CD4-positive, CD25-positive, alpha-beta regulatory T cell (primary cell): ENCODE measurements around the gene TUBB4B. TPM values are rescaled to one million over a fixed set of nuclear protein-coding genes. Genes with fewer than 3 reads are reported as not detected.

Experiments
- ATAC-seq, 2 donors: fragments of 150-1000 bp; cut with Tn5 transposase; one replicate each; pipeline ENCODE4 v1.10.0; 2021; ENCODE audit warnings: low read depth in 2 of 2, moderate number of reproducible peaks in 2 of 2, moderate library complexity in 1 of 2
- DNase-seq, 3 donors: peaks; one replicate each; pipeline versions ENCODE4 v3.0.0 to v3.0.0-alpha.2; 2012 to 2022; ENCODE audit warnings: mixed read lengths in 1 of 3
- H3K27ac ChIP-seq: one replicate; pipeline ENCODE4 v1.7.0; 2013; ENCODE audit warnings: mild to moderate bottlenecking, low read length; ENCODE audit not compliant: insufficient read depth, poor library complexity, severe bottlenecking
- H3K27me3 ChIP-seq: one replicate; pipeline ENCODE4 v1.7.0; 2013; ENCODE audit warnings: low read length; ENCODE audit not compliant: control insufficient read depth, insufficient read depth
- H3K36me3 ChIP-seq: one replicate; pipeline ENCODE4 v1.7.0; 2013; ENCODE audit warnings: mild to moderate bottlenecking, low read length, moderate library complexity; ENCODE audit not compliant: control insufficient read depth, insufficient read depth
- H3K4me1 ChIP-seq: 2 replicates; pipeline ENCODE4 v1.7.0; 2013; ENCODE audit warnings: mild to moderate bottlenecking, low read length; ENCODE audit not compliant: insufficient read depth, control insufficient read depth, poor library complexity, severe bottlenecking
- H3K4me3 ChIP-seq: one replicate; pipeline ENCODE4 v1.7.0; 2013; ENCODE audit warnings: low read depth, mild to moderate bottlenecking, low read length, moderate library complexity
- H3K9me3 ChIP-seq, 2 experiments: 1 replicate in 1 of 2; 2 replicates in 1 of 2; pipeline ENCODE4 v1.7.0; 2013; ENCODE audit warnings: low read length in 2 of 2, mild to moderate bottlenecking in 1 of 2, moderate library complexity in 1 of 2; ENCODE audit not compliant: control insufficient read depth in 2 of 2
- H3K27ac Mint-ChIP-seq, 3 donors: one replicate each; pipeline ENCODE4 v1.8.0; 2020 to 2022; ENCODE audit warnings: mild to moderate bottlenecking in 3 of 3, mixed read lengths in 3 of 3, moderate library complexity in 2 of 3
- H3K27me3 Mint-ChIP-seq: one replicate; pipeline ENCODE4 v1.8.0; 2022; ENCODE audit warnings: mild to moderate bottlenecking, mixed read lengths
- H3K36me3 Mint-ChIP-seq: one replicate; pipeline ENCODE4 v1.8.0; 2020; ENCODE audit warnings: mixed read lengths
- H3K4me1 Mint-ChIP-seq, 4 donors: one replicate each; pipeline ENCODE4 v1.8.0; 2020 to 2022; ENCODE audit warnings: mixed read lengths in 4 of 4, mild to moderate bottlenecking in 1 of 4
- H3K4me3 Mint-ChIP-seq, 4 donors: one replicate each; pipeline ENCODE4 v1.8.0; 2020 to 2022; ENCODE audit warnings: mild to moderate bottlenecking in 4 of 4, mixed read lengths in 4 of 4, moderate library complexity in 3 of 4
- H3K9me3 Mint-ChIP-seq, 7 donors: one replicate each; pipeline ENCODE4 v1.8.0; 2020 to 2022; ENCODE audit warnings: mixed read lengths in 7 of 7, mild to moderate bottlenecking in 3 of 7, moderate library complexity in 2 of 7
- polyA plus RNA-seq, 4 donors: library from polyadenylated mRNA; unstranded; fragments of 300-500 nt; fragmentation: Illumina TruSeq; gene quantifications; one replicate each; pipeline ENCODE4 v1.2.3, GENCODE V29; 2021
- total RNA-seq: library from RNA; stranded (reverse); gene quantifications from one replicate; pipeline ENCODE4 v1.2.3, GENCODE V29; 2022

TUBB4B gene
- total and polyA plus RNA-seq, 5 donors from 2014 or later, result 56.7 to 100 (median 72.9) TPM

GRCh38 chr9:137225699-137226331 lies 15.3 kb upstream of the TUBB4B start:
- Histone ChIP-seq H3K36me3 (no peaks in the 10 kb centered on the region), H3K4me1 (peaks cover 21% of the 10 kb centered on the region), H3K9me3 (no peaks in the 10 kb centered on the region), H3K4me3 (no peak overlapping the region), H3K27me3 (no peaks in the 10 kb centered on the region), H3K27ac (no peak overlapping the region)
- Mint-ChIP-seq H3K9me3 (no peaks in the 10 kb centered on the region), H3K27ac (peak overlapping the region in 1 of 3 donors; percentile 42), H3K27me3 (peaks cover 5% of the 10 kb centered on the region), H3K4me1 (peaks cover 0 to 13% (median 7%) of the 10 kb centered on the region in 4 donors), H3K36me3 (no peaks in the 10 kb centered on the region), H3K4me3 (peak overlapping the region in 1 of 4 donors; percentile 32)
- ATAC-seq, result no peak
- no peak for DNase-seq

- no peak overlapping the region for H3K27ac Mint-ChIP-seq
- Histone ChIP-seq H3K36me3 (no peaks in the 10 kb centered on the region), H3K4me3 (no peak overlapping the region), H3K4me1 (peaks cover 21% of the 10 kb centered on the region), H3K27ac (no peak overlapping the region), H3K9me3 (no peaks in the 10 kb centered on the region), H3K27me3 (no peaks in the 10 kb centered on the region)
- no peaks in the 10 kb centered on the region for H3K9me3 Mint-ChIP-seq
- H3K27me3 Mint-ChIP-seq, result peaks cover 5% of the 10 kb centered on the region
- peaks cover 0 to 13% (median 7%) of the 10 kb centered on the region in 4 donors for H3K4me1 Mint-ChIP-seq
- DNase-seq, result no peak
- H3K36me3 Mint-ChIP-seq, result no peaks in the 10 kb centered on the region
- H3K4me3 Mint-ChIP-seq, result peak overlapping the region in 1 of 4 donors; percentile 32
- ATAC-seq, result no peak
Measured at GRCh38 chr9:137226338-137227053, 14.6 kb upstream of the TUBB4B start.

GRCh38 chr9:137227054-137227852 lies 13.8 kb upstream of the TUBB4B start, which contains the start of gene RNF224:
Gene RNF224 (plus strand): TSS chr9:137227502. CDS start chr9:137228336, 834 bp downstream.
- Histone ChIP-seq H3K4me1 (peaks cover 20% of the 10 kb centered on the region), H3K27ac (no peak within 1 kb of the TSS), H3K4me3 (no peak within 1 kb of the TSS), H3K9me3 (no peaks in the 10 kb centered on the region), H3K27me3 (no peaks in the 10 kb centered on the region), H3K36me3 (no peaks in the 10 kb centered on the region)
- ATAC-seq, result peak in 1 of 2 donors; percentile 28
- Mint-ChIP-seq H3K4me3 (peak within 1 kb of the TSS in 1 of 4 donors; percentile 25), H3K4me1 (peaks cover 0 to 13% (median 7%) of the 10 kb centered on the region in 4 donors), H3K36me3 (no peaks in the 10 kb centered on the region), H3K27ac (peak within 1 kb of the TSS in 2 of 3 donors; percentile 23 to 96), H3K9me3 (no peaks in the 10 kb centered on the region), H3K27me3 (peaks cover 5% of the 10 kb centered on the region)
- peak; percentile 66 to 78 (median 77) for DNase-seq

DNA sequence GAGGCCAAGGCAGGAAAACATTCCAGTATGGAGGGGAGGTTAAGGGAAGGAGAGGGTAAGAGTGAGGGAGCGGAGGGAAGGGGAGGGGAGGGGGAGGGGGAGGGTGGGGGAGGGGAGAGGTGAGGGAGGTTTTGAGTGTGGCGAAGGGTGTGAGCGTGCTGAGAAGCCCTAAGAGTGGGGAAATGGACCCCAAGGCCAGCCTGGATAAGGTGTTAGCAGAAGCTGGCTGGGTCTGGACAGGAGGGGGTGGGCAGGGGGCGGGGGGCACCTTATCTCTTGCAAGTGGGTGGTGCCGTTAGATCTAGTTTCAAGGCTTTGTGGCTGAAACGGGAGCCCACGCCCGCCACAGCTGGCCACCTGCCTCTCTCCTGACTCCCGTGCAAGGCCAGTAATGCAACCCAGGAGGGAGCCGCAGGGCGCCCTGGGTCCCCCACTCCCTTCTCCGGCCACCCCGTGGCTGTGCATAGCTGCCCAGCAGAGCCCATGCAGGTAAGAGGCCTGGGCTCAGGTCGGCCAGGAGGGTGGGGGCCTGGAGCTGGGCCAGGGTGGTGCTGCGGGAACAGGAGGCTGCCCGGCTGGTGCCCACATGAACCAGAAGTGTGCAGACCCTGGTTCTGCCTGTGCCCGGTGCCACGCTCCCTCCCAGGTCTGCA lies 13.1 kb upstream of the TUBB4B start:
- peaks cover 5% of the 10 kb centered on the region for H3K27me3 Mint-ChIP-seq
- no peak for ATAC-seq
- H3K27me3 ChIP-seq, result no peaks in the 10 kb centered on the region
- peaks cover 12% of the 10 kb centered on the region for H3K4me1 ChIP-seq
- no peak overlapping the region for H3K4me3 Mint-ChIP-seq
- H3K27ac ChIP-seq, result no peak overlapping the region
- peaks cover 0 to 12% (median 6%) of the 10 kb centered on the region in 4 donors for H3K4me1 Mint-ChIP-seq
- H3K9me3 ChIP-seq, result no peaks in the 10 kb centered on the region
- no peak overlapping the region for H3K4me3 ChIP-seq
- no peaks in the 10 kb centered on the region for H3K36me3 Mint-ChIP-seq
- no peaks in the 10 kb centered on the region for H3K36me3 ChIP-seq
- no peak for DNase-seq
- peak overlapping the region in 2 of 3 donors; percentile 23 to 96 for H3K27ac Mint-ChIP-seq
- H3K9me3 Mint-ChIP-seq, result no peaks in the 10 kb centered on the region

DNA sequence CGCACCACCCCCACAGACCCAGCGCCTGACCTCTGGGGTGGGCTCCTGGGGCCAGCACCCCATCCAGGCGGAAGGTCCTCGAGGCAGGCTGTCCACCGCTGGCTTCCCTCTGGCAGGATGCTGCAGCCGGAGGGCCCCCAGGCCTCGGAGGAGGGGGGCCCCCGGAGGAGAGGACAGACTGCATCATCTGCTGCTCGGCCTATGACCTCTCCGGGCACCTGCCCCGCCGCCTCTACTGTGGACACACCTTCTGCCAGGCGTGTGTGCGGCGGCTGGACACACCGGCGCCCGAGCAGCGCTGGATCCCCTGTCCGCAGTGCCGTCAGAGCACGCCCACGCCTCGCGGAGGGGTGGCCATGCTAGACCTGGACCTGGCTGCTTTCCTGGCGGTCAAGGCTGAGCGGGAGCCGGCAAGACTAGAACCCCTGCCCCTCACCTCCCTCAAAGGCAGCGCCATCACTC lies 12.6 kb upstream of the TUBB4B start:
- Mint-ChIP-seq H3K9me3 (no peaks in the 10 kb centered on the region), H3K27ac (no peak overlapping the region), H3K4me3 (no peak overlapping the region), H3K36me3 (no peaks in the 10 kb centered on the region), H3K27me3 (peaks cover 5% of the 10 kb centered on the region), H3K4me1 (peaks cover 0 to 8% (median 5%) of the 10 kb centered on the region in 4 donors)
- Histone ChIP-seq H3K27ac (no peak overlapping the region), H3K27me3 (no peaks in the 10 kb centered on the region), H3K4me1 (peaks cover 10% of the 10 kb centered on the region), H3K4me3 (no peak overlapping the region), H3K36me3 (no peaks in the 10 kb centered on the region), H3K9me3 (no peaks in the 10 kb centered on the region)
- ATAC-seq (no peak), DNase-seq (no peak)

GRCh38 chr9:137228968-137229896 lies 11.9 kb upstream of the TUBB4B start:
- no peak overlapping the region for H3K4me3 ChIP-seq
- H3K27me3 ChIP-seq, result no peaks in the 10 kb centered on the region
- peaks cover 4% of the 10 kb centered on the region for H3K4me1 ChIP-seq
- DNase-seq (no peak), ATAC-seq (no peak)
- H3K27ac Mint-ChIP-seq, result no peak overlapping the region
- peaks cover 0 to 6% (median 3%) of the 10 kb centered on the region in 4 donors for H3K4me1 Mint-ChIP-seq
- H3K36me3 Mint-ChIP-seq, result no peaks in the 10 kb centered on the region
- H3K4me3 Mint-ChIP-seq, result no peak overlapping the region
- no peaks in the 10 kb centered on the region for H3K9me3 Mint-ChIP-seq
- H3K27me3 Mint-ChIP-seq, result peaks cover 5% of the 10 kb centered on the region
- H3K9me3 ChIP-seq, result no peaks in the 10 kb centered on the region
- H3K27ac ChIP-seq, result no peak overlapping the region
- H3K36me3 ChIP-seq, result no peaks in the 10 kb centered on the region
